ENCODE measurements around the gene FIBCD1.

The FIBCD1 gene

GRCh38 chr9:130974697-130975096, 35.6 kb upstream of the FIBCD1 start:
- no peak for TF ChIP-seq CTCF (IDR thresholded peaks at IDR 0.05; ENCODE audit: borderline replicate concordance, insufficient read depth, low read depth, low read length)
- H3K4me3 ChIP-seq (ENCODE audit: low read depth, low read length): no peak overlapping the region

GRCh38 chr9:130973686-130974281, 34.7 kb upstream of the FIBCD1 start:
- H3K4me3 ChIP-seq (ENCODE audit: low read depth, low read length): no peak overlapping the region
- TF ChIP-seq CTCF (IDR thresholded peaks at IDR 0.05; ENCODE audit: borderline replicate concordance, insufficient read depth, low read depth, low read length): no peak

- TF ChIP-seq CTCF (IDR thresholded peaks at IDR 0.05; ENCODE audit: borderline replicate concordance, insufficient read depth, low read depth, low read length): no peak
- H3K4me3 ChIP-seq (ENCODE audit: low read depth, low read length): no peak overlapping the region
Measured at GRCh38 chr9:130972957-130973685, 34.1 kb upstream of the FIBCD1 start.

DNA sequence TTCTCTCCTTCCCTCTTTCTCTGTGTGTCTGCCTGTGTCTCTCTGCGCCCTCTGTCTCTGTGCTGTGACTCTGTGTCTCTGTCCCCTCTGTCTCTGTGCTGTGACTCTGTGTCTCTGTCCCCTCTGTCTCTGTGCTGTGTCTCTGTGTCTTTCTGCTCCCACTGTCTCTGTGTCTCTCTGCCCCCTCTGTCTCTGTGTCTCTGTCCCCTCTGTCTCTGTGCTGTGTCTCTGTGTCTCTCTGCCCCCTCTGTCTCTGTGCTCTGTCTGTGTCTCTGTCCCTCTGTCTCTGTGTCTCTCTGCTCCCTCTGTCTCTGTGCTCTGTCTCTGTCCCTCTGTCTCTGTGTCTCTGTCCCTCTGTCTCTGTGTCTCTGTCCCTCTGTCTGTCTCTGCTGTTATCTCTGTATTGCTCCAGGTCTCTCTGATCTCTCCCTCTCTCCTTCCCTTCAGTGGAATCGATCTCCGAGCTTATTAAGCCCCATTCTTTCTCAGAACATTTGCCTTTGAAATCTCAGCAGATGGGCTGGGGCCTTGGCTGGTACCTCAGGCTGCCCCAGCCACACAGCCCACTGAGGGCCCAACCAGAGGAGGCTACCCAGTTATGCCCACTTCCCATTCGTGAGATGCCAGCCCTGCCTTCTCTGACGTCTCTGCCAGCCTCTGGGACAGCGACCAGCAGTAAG, 33.4 kb upstream of the FIBCD1 start:
- no peak for TF ChIP-seq CTCF (IDR thresholded peaks at IDR 0.05; ENCODE audit: borderline replicate concordance, insufficient read depth, low read depth, low read length)
- no peak overlapping the region for H3K4me3 ChIP-seq (ENCODE audit: low read depth, low read length)

GRCh38 chr9:130971294-130971849, 32.3 kb upstream of the FIBCD1 start:
- no peak overlapping the region for H3K4me3 ChIP-seq (ENCODE audit: low read depth, low read length)
- TF ChIP-seq CTCF (IDR thresholded peaks at IDR 0.05; ENCODE audit: borderline replicate concordance, insufficient read depth, low read depth, low read length): no peak

GRCh38 chr9:130970855-130971254, 31.8 kb upstream of the FIBCD1 start:
- TF ChIP-seq CTCF (IDR thresholded peaks at IDR 0.05; ENCODE audit: borderline replicate concordance, insufficient read depth, low read depth, low read length): no peak
- no peak overlapping the region for H3K4me3 ChIP-seq (ENCODE audit: low read depth, low read length)
